ENCODE data around the gene DAZ4. TPM values are rescaled to one million over a fixed set of nuclear protein-coding genes. Genes with fewer than 3 reads are reported as not detected.
"Not testable (repeated sequence)": the region's sequence is repeated elsewhere in the genome, so short reads cannot be mapped to it uniquely, and the experiment has no call there.

Gene DAZ4, protein sequence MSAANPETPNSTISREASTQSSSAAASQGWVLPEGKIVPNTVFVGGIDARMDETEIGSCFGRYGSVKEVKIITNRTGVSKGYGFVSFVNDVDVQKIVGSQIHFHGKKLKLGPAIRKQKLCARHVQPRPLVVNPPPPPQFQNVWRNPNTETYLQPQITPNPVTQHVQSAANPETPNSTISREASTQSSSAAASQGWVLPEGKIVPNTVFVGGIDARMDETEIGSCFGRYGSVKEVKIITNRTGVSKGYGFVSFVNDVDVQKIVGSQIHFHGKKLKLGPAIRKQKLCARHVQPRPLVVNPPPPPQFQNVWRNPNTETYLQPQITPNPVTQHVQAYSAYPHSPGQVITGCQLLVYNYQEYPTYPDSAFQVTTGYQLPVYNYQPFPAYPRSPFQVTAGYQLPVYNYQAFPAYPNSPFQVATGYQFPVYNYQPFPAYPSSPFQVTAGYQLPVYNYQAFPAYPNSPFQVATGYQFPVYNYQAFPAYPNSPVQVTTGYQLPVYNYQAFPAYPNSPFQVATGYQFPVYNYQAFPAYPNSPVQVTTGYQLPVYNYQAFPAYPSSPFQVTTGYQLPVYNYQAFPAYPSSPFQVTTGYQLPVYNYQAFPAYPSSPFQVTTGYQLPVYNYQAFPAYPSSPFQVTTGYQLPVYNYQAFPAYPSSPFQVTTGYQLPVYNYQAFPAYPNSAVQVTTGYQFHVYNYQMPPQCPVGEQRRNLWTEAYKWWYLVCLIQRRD
- total RNA-seq (not detected), polyA plus RNA-seq (not detected)
- long read RNA-seq, donor 1: 0 reads
- long read RNA-seq, donor 2: 0 reads
- long read RNA-seq, donor 3: 0 reads

DNA sequence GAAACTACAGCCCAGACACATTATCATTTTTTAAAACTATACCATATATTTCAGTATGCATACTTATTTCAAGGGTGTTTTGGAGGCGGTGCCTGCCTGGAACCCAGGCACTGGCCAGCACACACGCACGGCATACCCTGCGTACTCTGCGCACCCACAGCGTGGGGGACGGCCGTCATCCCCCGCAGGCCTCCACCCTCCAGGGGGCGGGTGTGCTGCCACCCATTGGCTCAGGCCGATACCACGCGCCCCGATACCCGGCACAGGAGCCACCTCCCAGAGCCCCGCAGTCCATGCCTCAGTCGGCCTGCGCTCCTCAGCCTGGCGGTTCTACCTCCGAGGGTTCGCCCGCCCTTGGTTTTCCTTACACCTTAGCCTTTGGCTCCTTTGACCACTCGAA, at the start of gene DAZ4:
Gene DAZ4 (plus strand): TSS at position 301 of the 400 bp plus-strand sequence. CDS start 208 bp downstream, outside the sequence.
- DNase-seq; H3K4me1 ChIP-seq; H3K27ac ChIP-seq; H3K9me3 ChIP-seq; H3K4me3 ChIP-seq; H3K27me3 ChIP-seq; H3K36me3 ChIP-seq; ATAC-seq; intact Hi-C loops (cut with DNase I): not testable (repeated sequence)
- 94% methylated on average over 6 of the region's 23 CpGs; no CpG with 5 or more reads in 1 of the 2 donors for WGBS, 2 donors

DNA sequence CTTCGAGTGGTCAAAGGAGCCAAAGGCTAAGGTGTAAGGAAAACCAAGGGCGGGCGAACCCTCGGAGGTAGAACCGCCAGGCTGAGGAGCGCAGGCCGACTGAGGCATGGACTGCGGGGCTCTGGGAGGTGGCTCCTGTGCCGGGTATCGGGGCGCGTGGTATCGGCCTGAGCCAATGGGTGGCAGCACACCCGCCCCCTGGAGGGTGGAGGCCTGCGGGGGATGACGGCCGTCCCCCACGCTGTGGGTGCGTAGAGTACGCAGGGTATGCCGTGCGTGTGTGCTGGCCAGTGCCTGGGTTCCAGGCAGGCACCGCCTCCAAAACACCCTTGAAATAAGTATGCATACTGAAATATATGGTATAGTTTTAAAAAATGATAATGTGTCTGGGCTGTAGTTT, 20.4 kb upstream of the DAZ4 start, which contains the start of gene DAZ3:
Gene DAZ3 (minus strand): TSS at position 101 of the 400 bp plus-strand sequence. CDS start 208 bp downstream, outside the sequence.
- H3K36me3 ChIP-seq; H3K9me3 ChIP-seq; H3K27me3 ChIP-seq; ATAC-seq; H3K4me3 ChIP-seq; DNase-seq; intact Hi-C loops (cut with DNase I); H3K27ac ChIP-seq; H3K4me1 ChIP-seq: not testable (repeated sequence)
- no CpG with 5 or more reads among the region's 23 CpGs for WGBS, 2 donors

DNA sequence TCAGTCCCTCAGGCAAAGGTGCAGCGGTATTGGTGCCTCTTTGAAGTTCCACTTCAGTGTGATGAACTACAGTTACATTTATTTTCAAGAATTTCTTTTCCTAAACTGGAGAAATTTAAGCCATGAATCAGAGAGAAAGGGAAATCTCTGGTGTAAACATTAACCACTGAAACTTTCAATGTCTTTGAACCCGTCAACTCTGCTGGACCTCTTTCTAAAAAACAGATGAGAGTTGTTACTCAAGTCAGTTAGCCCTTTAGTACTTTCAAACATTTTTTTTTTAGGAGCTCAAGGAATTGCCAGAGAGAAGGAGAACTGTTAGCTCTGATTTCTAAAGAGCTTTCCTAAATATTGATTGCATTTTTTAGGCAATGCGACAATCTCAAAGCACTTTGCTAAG, 11.9 kb upstream of the DAZ4 start:
- H3K27me3 ChIP-seq; H3K27ac ChIP-seq; ATAC-seq; DNase-seq; H3K36me3 ChIP-seq; H3K4me3 ChIP-seq; H3K9me3 ChIP-seq; H3K4me1 ChIP-seq; intact Hi-C loops (cut with DNase I): not testable (repeated sequence)
- no CpG with 5 or more reads among the region's 3 CpGs for WGBS, 2 donors

DNA sequence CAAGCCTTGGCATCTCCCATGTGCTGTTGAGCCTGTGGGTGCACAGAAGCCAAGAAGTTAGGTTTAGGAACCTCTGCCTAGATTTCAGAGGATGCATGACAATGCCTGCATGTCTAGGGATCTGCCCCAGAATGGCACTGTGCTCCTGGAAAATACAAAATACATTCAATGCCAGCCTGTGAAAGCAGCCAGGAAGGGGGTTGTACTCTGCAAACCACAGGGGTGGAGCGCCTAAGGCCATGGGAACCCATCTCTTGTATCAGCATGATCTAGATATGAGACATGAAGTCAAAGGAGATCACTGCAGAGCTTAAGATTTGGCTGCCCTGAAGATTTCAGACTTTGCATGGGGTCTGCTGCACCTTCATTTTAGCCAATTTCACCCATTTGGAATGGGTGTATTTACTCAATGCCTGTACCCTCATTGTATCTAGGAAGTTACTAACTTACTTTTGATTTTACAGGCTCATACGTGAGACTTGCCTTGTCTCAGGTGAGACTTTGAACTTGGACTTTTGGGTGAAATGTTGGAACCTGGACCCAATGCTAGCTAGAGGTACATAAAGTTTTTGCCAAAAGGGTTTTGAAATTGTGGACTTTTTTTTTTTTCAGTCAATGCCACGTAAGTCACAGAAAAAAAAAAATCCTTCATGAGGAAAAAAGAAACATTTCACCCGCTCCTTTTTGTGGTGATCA, 9.4 kb upstream of the DAZ4 start:
- H3K4me1 ChIP-seq; H3K27ac ChIP-seq; H3K4me3 ChIP-seq; H3K27me3 ChIP-seq; ATAC-seq; H3K36me3 ChIP-seq; DNase-seq; H3K9me3 ChIP-seq; intact Hi-C loops (cut with DNase I): not testable (repeated sequence)
- 47 to 69% methylated on average over 1 of the region's 4 CpGs for WGBS, 2 donors

DNA sequence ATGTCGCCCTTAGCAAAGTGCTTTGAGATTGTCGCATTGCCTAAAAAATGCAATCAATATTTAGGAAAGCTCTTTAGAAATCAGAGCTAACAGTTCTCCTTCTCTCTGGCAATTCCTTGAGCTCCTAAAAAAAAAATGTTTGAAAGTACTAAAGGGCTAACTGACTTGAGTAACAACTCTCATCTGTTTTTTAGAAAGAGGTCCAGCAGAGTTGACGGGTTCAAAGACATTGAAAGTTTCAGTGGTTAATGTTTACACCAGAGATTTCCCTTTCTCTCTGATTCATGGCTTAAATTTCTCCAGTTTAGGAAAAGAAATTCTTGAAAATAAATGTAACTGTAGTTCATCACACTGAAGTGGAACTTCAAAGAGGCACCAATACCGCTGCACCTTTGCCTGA, 8.7 kb upstream of the DAZ4 start:
- H3K27ac ChIP-seq; DNase-seq; H3K4me3 ChIP-seq; H3K36me3 ChIP-seq; H3K4me1 ChIP-seq; H3K9me3 ChIP-seq; ATAC-seq; H3K27me3 ChIP-seq; intact Hi-C loops (cut with DNase I): not testable (repeated sequence)
- no CpG with 5 or more reads among the region's 4 CpGs for WGBS, 2 donors

Other genes starting within 250 kb of the DAZ4 start
- gene BPY2B, start 215.9 kb upstream of the DAZ4 start, total RNA-seq: not detected
- gene BPY2B, start 215.9 kb upstream of the DAZ4 start, polyA plus RNA-seq: not detected
- gene DAZ3, start 20.5 kb upstream of the DAZ4 start, total RNA-seq: not detected
- not detected for gene DAZ3, start 20.5 kb upstream of the DAZ4 start, polyA plus RNA-seq
- gene BPY2C, start 218.2 kb downstream of the DAZ4 start, total RNA-seq: not detected
- not detected for gene BPY2C, start 218.2 kb downstream of the DAZ4 start, polyA plus RNA-seq